HEK293T (cell line): ENCODE data around the gene DNAH9.

Source experiments
- ELF4 ChIP-seq: fragments of 450-650 bp; IDR thresholded peaks from 2 replicates; pipeline ENCODE4 v1.6.1; 2017; ENCODE audit warnings: antibody characterized with exemption
- FOXA1 ChIP-seq: fragments of 450-650 bp; IDR thresholded peaks from 2 replicates; pipeline ENCODE4 v1.6.1; 2016; ENCODE audit warnings: mild to moderate bottlenecking
- FOXM1 ChIP-seq: fragments of 450-650 bp; IDR thresholded peaks from 2 replicates; pipeline ENCODE4 v1.6.1; 2017; ENCODE audit warnings: mild to moderate bottlenecking, borderline replicate concordance
- HDGF ChIP-seq: fragments of 450-650 bp; IDR thresholded peaks from 2 replicates; pipeline ENCODE4 v1.6.1; 2017; ENCODE audit warnings: antibody characterized with exemption, borderline replicate concordance
- SP1 ChIP-seq: fragments of 450-650 bp; IDR thresholded peaks from 2 replicates; pipeline ENCODE4 v1.6.1; 2017
- TARDBP ChIP-seq: fragments of 450-650 bp; IDR thresholded peaks from 2 replicates; pipeline ENCODE4 v1.6.1; 2016
- TF ChIP-seq, protein P1 (sequence below): fragments of 450-650 bp; IDR thresholded peaks from 2 replicates; pipeline ENCODE4 v1.6.1; 2016

DNA sequence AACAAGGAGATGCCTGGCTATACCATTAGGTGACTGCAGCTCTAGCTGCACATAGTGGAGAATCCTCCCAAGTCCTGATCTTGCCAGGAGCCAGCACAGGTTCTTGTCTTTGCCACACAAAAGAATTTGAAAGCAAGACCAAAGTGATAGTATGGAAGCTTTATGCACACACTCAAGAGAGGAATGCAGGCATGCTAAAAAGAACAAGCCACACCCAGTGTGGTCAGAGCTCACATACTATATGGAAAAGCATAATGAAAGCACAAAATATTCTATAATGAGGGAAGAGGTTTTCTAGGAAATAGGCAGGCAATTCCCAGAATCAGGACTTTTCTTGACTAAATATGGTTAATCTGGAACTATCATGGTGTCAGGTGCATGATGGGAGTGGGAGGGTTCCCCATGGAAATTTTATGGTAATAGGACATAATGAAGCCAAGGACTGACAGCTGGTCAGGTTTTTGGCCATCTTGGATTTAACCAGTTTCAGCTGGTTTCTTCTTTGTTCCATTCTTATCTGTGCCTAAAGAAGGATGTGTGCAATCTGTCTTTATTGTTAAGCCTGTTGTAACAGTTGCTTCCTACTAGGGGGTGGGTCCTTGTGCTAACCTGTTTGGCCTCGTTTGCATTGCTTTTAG is 227.4 kb downstream of the DNAH9 start:
- TF ChIP-seq FOXA1 (no peak), SP1 (no peak), ELF4 (no peak), TARDBP (no peak), HDGF (no peak), FOXM1 (no peak)
- TF ChIP-seq, protein P1, sequence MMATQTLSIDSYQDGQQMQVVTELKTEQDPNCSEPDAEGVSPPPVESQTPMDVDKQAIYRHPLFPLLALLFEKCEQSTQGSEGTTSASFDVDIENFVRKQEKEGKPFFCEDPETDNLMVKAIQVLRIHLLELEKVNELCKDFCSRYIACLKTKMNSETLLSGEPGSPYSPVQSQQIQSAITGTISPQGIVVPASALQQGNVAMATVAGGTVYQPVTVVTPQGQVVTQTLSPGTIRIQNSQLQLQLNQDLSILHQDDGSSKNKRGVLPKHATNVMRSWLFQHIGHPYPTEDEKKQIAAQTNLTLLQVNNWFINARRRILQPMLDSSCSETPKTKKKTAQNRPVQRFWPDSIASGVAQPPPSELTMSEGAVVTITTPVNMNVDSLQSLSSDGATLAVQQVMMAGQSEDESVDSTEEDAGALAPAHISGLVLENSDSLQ, result no peak
